OCI-LY1 (cell line): ENCODE data around the gene GRK5.

ENCODE experiments used
- H2AFZ ChIP-seq: fragments of 200-600 bp; sonication (generic), shearing (Covaris generic); 2 replicates; pipeline ENCODE4 v1.6.0; 2014; ENCODE audit warnings: antibody characterized with exemption, mild to moderate bottlenecking, low read length
- H3F3A ChIP-seq: fragments of 200-600 bp; sonication (generic), shearing (Covaris generic); 2 replicates; pipeline ENCODE4 v1.6.0; 2014; ENCODE audit warnings: mild to moderate bottlenecking, antibody characterized with exemption, low read length, moderate library complexity; ENCODE audit not compliant: insufficient read depth
- H3K27ac ChIP-seq: fragments of 200-600 bp; sonication (generic); 2 replicates; pipeline ENCODE4 v1.5.1; 2014; ENCODE audit warnings: low read length, mixed run types, mild to moderate bottlenecking, low read depth; ENCODE audit not compliant: poor library complexity, severe bottlenecking
- H3K27me3 ChIP-seq: fragments of 200-600 bp; sonication (generic); 2 replicates; pipeline ENCODE4 v1.6.0; 2014; ENCODE audit warnings: antibody characterized with exemption, mild to moderate bottlenecking, low read length, moderate library complexity; ENCODE audit not compliant: insufficient read depth
- H3K36me3 ChIP-seq: fragments of 200-600 bp; sonication (generic); 2 replicates; pipeline ENCODE4 v1.6.1; 2014; ENCODE audit warnings: mild to moderate bottlenecking, antibody characterized with exemption, low read length, moderate library complexity, mixed read lengths; ENCODE audit not compliant: insufficient read depth
- H3K4me1 ChIP-seq: fragments of 200-600 bp; sonication (generic); 2 replicates; pipeline ENCODE4 v1.5.1; 2014; ENCODE audit warnings: mild to moderate bottlenecking, low read length, moderate library complexity; ENCODE audit not compliant: insufficient read depth, severe bottlenecking
- H3K4me2 ChIP-seq: fragments of 200-600 bp; sonication (generic), shearing (Covaris generic); 2 replicates; pipeline ENCODE4 v1.6.1; 2014; ENCODE audit warnings: low read length
- H3K4me3 ChIP-seq: fragments of 200-600 bp; sonication (generic); 2 replicates; pipeline ENCODE4 v1.5.1; 2014; ENCODE audit warnings: low read length, low read depth, mild to moderate bottlenecking, mixed read lengths; ENCODE audit not compliant: poor library complexity, severe bottlenecking
- H3K79me2 ChIP-seq: fragments of 200-600 bp; shearing (Covaris generic); 2 replicates; pipeline ENCODE4 v1.6.1; 2016; ENCODE audit warnings: mixed run types, low read length, mixed read lengths; ENCODE audit not compliant: insufficient read depth
- H3K9ac ChIP-seq: fragments of 200-600 bp; sonication (generic), shearing (Covaris generic); 2 replicates; pipeline ENCODE4 v1.6.1; 2014; ENCODE audit warnings: mild to moderate bottlenecking, low read length, mixed read lengths
- H3K9me2 ChIP-seq: fragments of 200-600 bp; sonication (generic), shearing (Covaris generic); 2 replicates; pipeline ENCODE4 v1.6.1; 2014; ENCODE audit warnings: low read depth, mild to moderate bottlenecking, low read length, mixed read lengths
- H3K9me3 ChIP-seq: fragments of 200-600 bp; shearing (Covaris generic); 2 replicates; pipeline ENCODE4 v1.6.1; 2014; ENCODE audit warnings: low read length, mixed read lengths
- H4K20me1 ChIP-seq: fragments of 200-600 bp; sonication (generic), shearing (Covaris generic); 2 replicates; pipeline ENCODE4 v1.6.0; 2016; ENCODE audit warnings: mild to moderate bottlenecking, low read length; ENCODE audit not compliant: insufficient read depth
- EZH2 ChIP-seq: fragments of 200-600 bp; sonication (generic), shearing (Covaris generic); IDR thresholded peaks from 2 replicates; pipeline ENCODE4 v1.8.0; 2017; ENCODE audit warnings: borderline replicate concordance, mixed run types, mild to moderate bottlenecking, antibody characterized with exemption, low read length, moderate library complexity, mixed read lengths
- TF ChIP-seq, protein P1 (sequence below): fragments of 200-600 bp; sonication (generic), shearing (Covaris generic); IDR thresholded peaks from 2 replicates; pipeline ENCODE4 v1.5.1; 2017; ENCODE audit warnings: mild to moderate bottlenecking, antibody characterized with exemption, low read length, moderate library complexity, mixed read lengths

GRK5 gene

DNA sequence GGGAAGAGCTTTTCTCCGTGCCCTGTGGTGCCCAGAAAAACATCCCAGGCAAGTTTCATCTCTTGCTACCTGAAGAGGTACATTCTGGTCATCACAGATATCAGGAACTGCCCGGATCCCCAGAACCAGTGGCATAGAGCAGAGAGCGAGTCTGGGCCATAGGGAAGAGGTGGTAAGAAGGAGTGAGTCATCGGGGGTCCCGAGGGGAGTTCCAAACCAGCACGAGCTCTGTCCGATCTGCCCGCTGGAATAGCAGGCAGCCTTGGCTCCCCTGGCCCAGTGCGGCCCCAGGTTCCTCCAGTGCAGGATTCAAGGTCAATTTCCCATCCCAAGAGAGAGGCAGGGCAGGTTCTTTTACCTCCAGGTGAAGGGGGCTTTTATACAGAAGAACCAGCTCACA is 210.5 kb downstream of the GRK5 start:
- no peaks in the 10 kb centered on the region for H3K9me3 ChIP-seq
- no peaks in the 10 kb centered on the region for H4K20me1 ChIP-seq
- H3K27me3 ChIP-seq, result no peaks in the 10 kb centered on the region
- no peak overlapping the region for H3K4me3 ChIP-seq
- no peaks in the 10 kb centered on the region for H3F3A ChIP-seq
- H3K27ac ChIP-seq, result no peak overlapping the region
- H3K36me3 ChIP-seq, result no peaks in the 10 kb centered on the region
- TF ChIP-seq EZH2, result no peak
- TF ChIP-seq, protein P1, sequence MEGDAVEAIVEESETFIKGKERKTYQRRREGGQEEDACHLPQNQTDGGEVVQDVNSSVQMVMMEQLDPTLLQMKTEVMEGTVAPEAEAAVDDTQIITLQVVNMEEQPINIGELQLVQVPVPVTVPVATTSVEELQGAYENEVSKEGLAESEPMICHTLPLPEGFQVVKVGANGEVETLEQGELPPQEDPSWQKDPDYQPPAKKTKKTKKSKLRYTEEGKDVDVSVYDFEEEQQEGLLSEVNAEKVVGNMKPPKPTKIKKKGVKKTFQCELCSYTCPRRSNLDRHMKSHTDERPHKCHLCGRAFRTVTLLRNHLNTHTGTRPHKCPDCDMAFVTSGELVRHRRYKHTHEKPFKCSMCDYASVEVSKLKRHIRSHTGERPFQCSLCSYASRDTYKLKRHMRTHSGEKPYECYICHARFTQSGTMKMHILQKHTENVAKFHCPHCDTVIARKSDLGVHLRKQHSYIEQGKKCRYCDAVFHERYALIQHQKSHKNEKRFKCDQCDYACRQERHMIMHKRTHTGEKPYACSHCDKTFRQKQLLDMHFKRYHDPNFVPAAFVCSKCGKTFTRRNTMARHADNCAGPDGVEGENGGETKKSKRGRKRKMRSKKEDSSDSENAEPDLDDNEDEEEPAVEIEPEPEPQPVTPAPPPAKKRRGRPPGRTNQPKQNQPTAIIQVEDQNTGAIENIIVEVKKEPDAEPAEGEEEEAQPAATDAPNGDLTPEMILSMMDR, result no peak
- no peaks in the 10 kb centered on the region for H3K9me2 ChIP-seq
- H3K79me2 ChIP-seq, result no peaks in the 10 kb centered on the region
- no peak overlapping the region for H3K4me2 ChIP-seq
- H3K4me1 ChIP-seq, result no peaks in the 10 kb centered on the region
- H2AFZ ChIP-seq, result no peak overlapping the region
- no peak overlapping the region for H3K9ac ChIP-seq

DNA sequence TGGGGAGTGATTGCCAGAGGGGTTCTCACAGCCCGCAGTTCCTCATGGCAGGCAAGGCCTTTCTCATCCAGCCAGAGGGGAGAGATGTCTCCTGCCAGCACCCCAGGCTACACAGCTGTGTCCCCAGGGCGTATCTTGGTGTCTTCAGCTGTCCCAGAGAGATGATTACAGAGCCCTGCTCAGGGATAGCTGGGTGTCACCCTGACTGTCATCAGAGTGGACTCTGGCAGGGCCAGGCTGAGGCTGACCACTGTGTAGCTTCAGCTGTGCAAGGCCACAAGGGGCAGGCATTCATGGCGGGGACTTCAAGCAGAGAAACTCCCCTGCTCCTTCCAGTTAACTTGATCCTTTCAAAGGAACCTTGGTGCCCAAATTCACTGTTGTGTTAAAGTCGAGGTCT is 211.0 kb downstream of the GRK5 start:
- no peaks in the 10 kb centered on the region for H3K27me3 ChIP-seq

DNA sequence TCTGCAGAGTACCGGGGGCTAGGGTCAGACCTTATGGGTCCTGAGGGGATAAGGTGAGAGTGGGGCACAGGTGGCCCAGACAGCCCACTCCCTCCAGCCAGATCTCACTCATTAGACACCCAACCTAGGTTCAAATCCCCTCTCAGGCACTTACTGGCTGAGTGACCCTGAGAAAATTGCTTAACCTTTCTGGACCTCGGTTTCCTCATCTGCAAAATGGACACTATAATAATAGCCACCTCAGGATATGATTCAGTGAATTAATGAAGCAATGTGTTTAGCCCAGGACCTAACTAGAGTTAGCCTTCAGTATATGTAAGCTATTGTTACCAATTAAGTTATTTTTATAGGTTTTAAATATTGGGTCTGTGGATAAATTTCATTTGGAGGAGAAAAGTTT is 212.6 kb downstream of the GRK5 start:
- no peak overlapping the region for H3K4me3 ChIP-seq
- TF ChIP-seq EZH2, result no peak
- no peaks in the 10 kb centered on the region for H4K20me1 ChIP-seq
- H3K36me3 ChIP-seq, result no peaks in the 10 kb centered on the region
- H3K4me2 ChIP-seq, result no peak overlapping the region
- no peaks in the 10 kb centered on the region for H3K4me1 ChIP-seq
- no peak overlapping the region for H3K27ac ChIP-seq
- no peaks in the 10 kb centered on the region for H3K79me2 ChIP-seq
- H3K27me3 ChIP-seq, result peaks cover 4% of the 10 kb centered on the region; the same call in 1 of the 2 replicates
- no peak overlapping the region for H3K9ac ChIP-seq
- no peaks in the 10 kb centered on the region for H3K9me3 ChIP-seq
- no peaks in the 10 kb centered on the region for H3K9me2 ChIP-seq
- no peaks in the 10 kb centered on the region for H3F3A ChIP-seq
- H2AFZ ChIP-seq, result no peak overlapping the region

More for the DNA sequence above, 211.0 kb downstream of the GRK5 start:
- Histone ChIP-seq H3F3A (no peaks in the 10 kb centered on the region), H3K9ac (no peak overlapping the region), H3K9me2 (no peaks in the 10 kb centered on the region), H3K4me3 (no peak overlapping the region), H3K79me2 (no peaks in the 10 kb centered on the region), H3K4me1 (no peaks in the 10 kb centered on the region), H3K27ac (no peak overlapping the region), H2AFZ (no peak overlapping the region), H3K9me3 (no peaks in the 10 kb centered on the region), H3K36me3 (no peaks in the 10 kb centered on the region), H3K4me2 (no peak overlapping the region), H4K20me1 (no peaks in the 10 kb centered on the region)
- no peak for TF ChIP-seq EZH2
- TF ChIP-seq, protein P1, result no peak
